Measurements from ENCODE around the gene PCK1. TPM values are rescaled to one million over a fixed set of nuclear protein-coding genes. Genes with fewer than 3 reads are reported as not detected.

The PCK1 gene
- total RNA-seq, 1 donor from 2014 or later: under 0.01 TPM

DNA sequence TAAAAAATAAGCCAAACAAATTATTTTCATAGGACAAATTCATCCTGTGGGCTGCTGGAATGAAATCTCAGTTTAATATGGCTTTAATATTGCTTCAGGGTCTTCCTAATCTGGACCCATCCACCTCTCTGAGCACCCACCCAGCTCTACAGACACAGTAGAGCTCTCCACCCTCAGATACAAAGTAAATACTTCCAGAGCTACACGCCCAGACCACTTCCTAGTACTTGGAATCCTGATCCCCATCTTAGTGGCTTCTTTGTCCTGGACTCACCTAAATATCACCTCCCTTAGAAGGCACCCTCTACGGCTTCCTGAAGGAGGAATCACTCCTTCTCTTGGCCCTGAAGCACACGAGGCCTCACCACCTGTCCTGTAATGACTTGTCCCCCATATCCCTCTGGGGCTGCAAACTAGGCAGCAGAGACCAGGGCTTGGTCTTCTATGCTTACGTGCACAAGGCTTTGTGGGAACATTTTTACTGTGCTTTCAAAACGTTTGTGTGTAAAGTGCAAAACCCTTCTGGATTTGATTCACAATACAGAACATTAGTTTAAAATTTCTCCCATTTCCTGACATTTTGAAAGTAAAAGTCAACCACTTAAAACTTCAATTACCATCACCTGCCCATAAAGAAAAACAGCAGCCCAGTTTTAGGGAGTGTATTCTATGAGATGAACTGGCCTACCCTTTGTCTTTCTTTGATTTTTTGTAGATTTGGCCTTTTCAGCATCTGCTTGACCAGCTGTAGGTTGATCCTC is 38.4 kb upstream of the PCK1 start:
- DNase-seq (ENCODE audit: low read depth): no peak
- Histone ChIP-seq H3K36me3 (ENCODE audit: control insufficient read depth, insufficient read depth, low read length) (no peaks in the 10 kb centered on the region), H3K4me3 (ENCODE audit: low read depth, low read length) (no peak overlapping the region), H3K27me3 (ENCODE audit: control insufficient read depth, insufficient read depth, low read length) (peaks cover 16% of the 10 kb centered on the region)
- TF ChIP-seq, protein P1, sequence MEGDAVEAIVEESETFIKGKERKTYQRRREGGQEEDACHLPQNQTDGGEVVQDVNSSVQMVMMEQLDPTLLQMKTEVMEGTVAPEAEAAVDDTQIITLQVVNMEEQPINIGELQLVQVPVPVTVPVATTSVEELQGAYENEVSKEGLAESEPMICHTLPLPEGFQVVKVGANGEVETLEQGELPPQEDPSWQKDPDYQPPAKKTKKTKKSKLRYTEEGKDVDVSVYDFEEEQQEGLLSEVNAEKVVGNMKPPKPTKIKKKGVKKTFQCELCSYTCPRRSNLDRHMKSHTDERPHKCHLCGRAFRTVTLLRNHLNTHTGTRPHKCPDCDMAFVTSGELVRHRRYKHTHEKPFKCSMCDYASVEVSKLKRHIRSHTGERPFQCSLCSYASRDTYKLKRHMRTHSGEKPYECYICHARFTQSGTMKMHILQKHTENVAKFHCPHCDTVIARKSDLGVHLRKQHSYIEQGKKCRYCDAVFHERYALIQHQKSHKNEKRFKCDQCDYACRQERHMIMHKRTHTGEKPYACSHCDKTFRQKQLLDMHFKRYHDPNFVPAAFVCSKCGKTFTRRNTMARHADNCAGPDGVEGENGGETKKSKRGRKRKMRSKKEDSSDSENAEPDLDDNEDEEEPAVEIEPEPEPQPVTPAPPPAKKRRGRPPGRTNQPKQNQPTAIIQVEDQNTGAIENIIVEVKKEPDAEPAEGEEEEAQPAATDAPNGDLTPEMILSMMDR (IDR thresholded peaks at IDR 0.05; ENCODE audit: insufficient read depth, low read length, poor library complexity, severe bottlenecking): no peak

DNA sequence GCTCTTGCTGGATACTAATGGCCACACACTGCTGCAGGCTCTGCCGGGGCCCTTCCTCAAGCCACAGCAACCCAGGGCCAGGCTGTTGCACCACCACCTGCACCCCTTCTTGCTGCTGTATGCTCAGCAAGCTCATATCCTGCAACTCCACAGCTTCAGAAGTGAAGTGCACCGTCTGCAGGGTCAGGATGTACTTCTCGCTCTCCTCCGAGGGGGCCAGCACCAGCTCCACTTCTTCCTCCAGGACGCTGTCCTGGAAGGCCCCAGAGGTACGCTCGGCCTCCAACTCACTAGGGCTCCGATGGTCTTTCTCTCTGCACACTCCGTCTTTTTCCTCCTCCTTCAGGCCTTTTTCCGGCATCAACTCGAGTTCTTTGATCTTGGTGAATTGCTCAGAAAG is 37.1 kb upstream of the PCK1 start:
- H3K27me3 ChIP-seq (ENCODE audit: control insufficient read depth, insufficient read depth, low read length): peaks cover 15% of the 10 kb centered on the region
- no peaks in the 10 kb centered on the region for H3K36me3 ChIP-seq (ENCODE audit: control insufficient read depth, insufficient read depth, low read length)
- no peak for DNase-seq (ENCODE audit: low read depth)
- H3K4me3 ChIP-seq (ENCODE audit: low read depth, low read length): no peak overlapping the region
- TF ChIP-seq, protein P1 (IDR thresholded peaks at IDR 0.05; ENCODE audit: insufficient read depth, low read length, poor library complexity, severe bottlenecking): no peak

DNA sequence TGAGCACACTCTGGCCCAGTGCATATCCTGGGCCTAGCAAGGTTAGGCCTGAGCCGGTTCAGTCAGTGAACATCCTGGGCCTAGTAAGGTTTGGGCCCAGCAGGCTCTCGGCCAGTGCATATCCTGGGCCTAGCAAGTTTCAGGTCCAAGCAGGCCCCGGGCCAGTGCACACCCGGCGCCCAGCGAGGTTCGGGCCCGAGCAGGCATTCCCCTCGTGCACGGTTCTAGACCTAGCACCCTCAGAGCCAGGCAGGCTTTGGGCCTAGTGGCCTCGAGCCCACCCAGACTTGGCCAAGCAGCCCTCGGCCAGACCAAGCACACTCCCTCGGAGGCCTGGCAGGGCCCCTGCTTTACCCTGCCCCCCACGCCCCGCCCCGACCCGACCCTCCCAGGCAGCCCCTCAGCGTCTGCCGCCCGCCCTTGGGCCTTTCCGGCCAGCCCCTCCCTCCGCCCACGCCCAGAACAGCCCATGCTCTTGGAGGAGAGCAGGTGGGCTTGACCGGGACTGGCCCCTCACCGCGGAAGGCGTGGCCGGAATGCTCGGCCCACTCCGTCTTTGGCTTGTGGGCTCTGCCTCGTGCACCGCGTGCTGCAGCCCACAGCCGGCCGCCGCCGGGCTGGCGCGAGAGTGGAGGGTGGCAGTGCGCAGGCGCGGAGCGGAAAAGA is 36.3 kb upstream of the PCK1 start, which contains the start of gene CTCFL:
Gene CTCFL, minus strand, starts transcription at position 630 of the 666 bp plus-strand sequence. CDS start 935 bp downstream, outside the sequence.
- H3K4me3 ChIP-seq (ENCODE audit: low read depth, low read length): no peak within 1 kb of the TSS
- H3K36me3 ChIP-seq (ENCODE audit: control insufficient read depth, insufficient read depth, low read length): no peaks in the 10 kb centered on the region
- DNase-seq (ENCODE audit: low read depth): no peak
- TF ChIP-seq, protein P1 (IDR thresholded peaks at IDR 0.05; ENCODE audit: insufficient read depth, low read length, poor library complexity, severe bottlenecking): no peak
- peaks cover 14% of the 10 kb centered on the region for H3K27me3 ChIP-seq (ENCODE audit: control insufficient read depth, insufficient read depth, low read length)

DNA sequence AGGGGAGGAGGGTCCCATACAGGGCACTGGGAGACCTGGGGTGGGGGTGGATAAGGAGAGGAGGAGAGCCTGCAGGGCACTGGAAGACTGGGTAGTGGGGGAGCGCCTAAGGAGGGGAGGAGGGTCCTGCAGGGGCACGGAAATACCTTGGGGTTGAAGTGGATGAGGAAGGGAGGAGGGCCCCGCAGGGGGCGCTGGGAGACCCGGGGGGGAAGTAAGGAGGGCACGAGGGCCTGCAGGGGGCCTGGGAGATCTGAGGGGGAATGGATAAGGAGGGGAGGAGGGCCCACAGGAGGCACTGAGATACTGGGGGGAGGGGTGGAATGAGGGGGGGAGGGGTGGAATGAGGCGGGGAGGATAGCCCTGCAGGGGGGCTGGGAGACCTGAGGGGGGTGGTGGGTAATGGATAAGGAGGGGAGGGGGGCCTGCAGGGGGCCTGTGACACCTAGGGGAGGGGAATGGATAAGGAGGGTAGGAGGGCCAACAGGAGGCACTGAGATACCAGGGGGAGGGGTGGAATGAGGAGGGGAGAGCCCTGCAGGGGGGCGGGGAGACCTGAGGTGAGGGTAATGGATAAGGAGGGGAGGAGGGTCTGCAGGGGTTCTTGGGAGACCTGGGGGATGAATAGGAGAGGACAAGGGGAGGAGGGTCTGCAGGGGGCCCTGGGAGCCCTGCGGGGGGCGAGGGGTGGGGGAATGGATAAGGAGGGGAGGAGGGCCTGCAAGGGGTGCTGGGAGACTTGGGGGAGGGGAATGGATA is 35.4 kb upstream of the PCK1 start:
- TF ChIP-seq, protein P1 (IDR thresholded peaks at IDR 0.05; ENCODE audit: insufficient read depth, low read length, poor library complexity, severe bottlenecking): no peak
- Histone ChIP-seq H3K27me3 (ENCODE audit: control insufficient read depth, insufficient read depth, low read length) (peaks cover 14% of the 10 kb centered on the region), H3K4me3 (ENCODE audit: low read depth, low read length) (no peak overlapping the region), H3K36me3 (ENCODE audit: control insufficient read depth, insufficient read depth, low read length) (no peaks in the 10 kb centered on the region)
- no peak for DNase-seq (ENCODE audit: low read depth)

DNA sequence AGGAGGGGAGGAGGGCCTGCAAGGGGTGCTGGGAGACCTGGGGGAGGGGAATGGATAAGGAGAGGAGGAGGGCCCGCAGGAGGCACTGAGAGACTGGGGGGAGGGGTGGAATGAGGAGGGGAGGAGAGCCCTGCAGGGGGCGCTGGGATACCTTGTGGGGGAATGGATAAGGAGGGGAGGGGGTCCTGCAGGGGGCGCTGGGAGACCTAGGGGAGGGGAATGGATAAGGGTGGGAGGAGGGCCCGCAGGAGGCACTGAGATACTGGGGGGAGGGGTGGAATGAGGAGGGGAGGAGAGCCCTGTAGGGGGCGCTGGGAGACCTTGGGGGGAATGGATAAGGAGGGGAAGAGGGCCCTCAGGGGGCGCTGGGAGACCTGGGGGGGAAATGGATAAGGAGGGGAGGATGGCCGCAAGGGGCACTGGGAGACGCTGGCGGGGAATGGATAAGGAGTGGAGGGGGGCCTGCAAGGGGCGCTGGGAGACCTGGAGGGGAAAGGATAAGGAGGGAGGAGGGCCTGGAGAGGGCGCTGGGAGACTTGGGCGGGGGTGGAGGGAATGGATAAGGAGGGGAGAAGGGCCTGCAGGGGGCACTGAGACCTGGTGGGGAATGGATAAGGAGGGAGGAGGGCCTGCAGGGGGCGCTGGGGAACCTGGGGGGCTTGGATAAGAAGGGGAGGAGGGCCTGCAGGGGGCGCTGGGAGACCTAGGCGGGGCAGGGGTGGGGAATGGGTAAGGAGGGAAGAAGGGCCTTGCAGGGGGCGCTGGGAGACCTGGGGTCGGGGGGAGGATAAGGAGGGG is 34.6 kb upstream of the PCK1 start:
- H3K36me3 ChIP-seq (ENCODE audit: control insufficient read depth, insufficient read depth, low read length): no peaks in the 10 kb centered on the region
- no peak overlapping the region for H3K4me3 ChIP-seq (ENCODE audit: low read depth, low read length)
- DNase-seq (ENCODE audit: low read depth): no peak
- TF ChIP-seq, protein P1 (IDR thresholded peaks at IDR 0.05; ENCODE audit: insufficient read depth, low read length, poor library complexity, severe bottlenecking): peak; percentile 30
- H3K27me3 ChIP-seq (ENCODE audit: control insufficient read depth, insufficient read depth, low read length): peaks cover 13% of the 10 kb centered on the region

Measured in kidney epithelial cell (primary cell).